Measurements from ENCODE around the gene DCP2.

- TF ChIP-seq POLR2A (IDR thresholded peaks at IDR 0.05) (no peak), CTCF (IDR thresholded peaks at IDR 0.05) (no peak), EP300 (IDR thresholded peaks at IDR 0.05) (no peak)
Observed at GRCh38 chr5:113057557-113057984, 81.0 kb downstream of the DCP2 start.
